Epidermal melanocyte (primary cell): ENCODE results near the gene ZNF597.
A peak's percentile ranks its signal among the peaks of the same experiment; 100 is the strongest.

Source experiments
- DNase-seq: peaks from one replicate; pipeline ENCODE4 v3.0.0; 2011; ENCODE audit warnings: low spot score; ENCODE audit not compliant: insufficient read length

ZNF597 gene

GRCh38 chr16:3457434-3458252, 14.3 kb upstream of the ZNF597 start:
- DNase-seq, result peak; percentile 97

- no peak for DNase-seq
Measured at GRCh38 chr16:3454631-3455147, 11.4 kb upstream of the ZNF597 start.

- no peak for DNase-seq
Measured at GRCh38 chr16:3454093-3454492, 10.8 kb upstream of the ZNF597 start.

GRCh38 chr16:3444032-3444388, 706 bp upstream of the ZNF597 start:
- no peak for DNase-seq

- no peak for DNase-seq
Measured at GRCh38 chr16:3439637-3440036, 3.7 kb downstream of the ZNF597 start.

GRCh38 chr16:3434373-3434772, 8.9 kb downstream of the ZNF597 start:
- DNase-seq, result no peak

GRCh38 chr16:3431779-3432219, 11.5 kb downstream of the ZNF597 start:
- DNase-seq, result no peak

- DNase-seq, result no peak
Measured at GRCh38 chr16:3413730-3414379, 29.4 kb downstream of the ZNF597 start.

GRCh38 chr16:3408561-3409197, 34.6 kb downstream of the ZNF597 start:
- DNase-seq, result no peak

- no peak for DNase-seq
Measured at GRCh38 chr16:3401719-3402397, 41.4 kb downstream of the ZNF597 start.

- DNase-seq, result peak; percentile 99
Measured at GRCh38 chr16:3400779-3401688, 42.3 kb downstream of the ZNF597 start, which contains the start of the genes ZNF174 and ZSCAN32. ZNF174 (plus strand) TSS chr16:3401215; CDS start chr16:3402005, 790 bp downstream. ZSCAN32 (minus strand) TSS chr16:3401004; CDS start chr16:3397557, 3,447 bp downstream.

GRCh38 chr16:3400446-3400778, 42.9 kb downstream of the ZNF597 start:
- DNase-seq, result no peak

GRCh38 chr16:3389663-3390338, 53.5 kb downstream of the ZNF597 start:
- no peak for DNase-seq

GRCh38 chr16:3388325-3388724, 55.0 kb downstream of the ZNF597 start:
- no peak for DNase-seq

GRCh38 chr16:3383045-3383448, 60.3 kb downstream of the ZNF597 start:
- no peak for DNase-seq
